AG04450 (cell line): ENCODE measurements around the gene COPS9. TPM values are rescaled to one million over a fixed set of nuclear protein-coding genes. Genes with fewer than 3 reads are reported as not detected.

Experiments used
- CTCF ChIA-PET: fragments of 300-600, 350-600 bp; formaldehyde crosslinking; extraction: SDS; loops from one replicate; lab custom pipeline; 2022; ENCODE audit warnings: antibody characterized with exemption, inconsistent platforms; lab: Charles Lee
- POLR2A ChIA-PET: fragments of 350-600 bp; formaldehyde crosslinking; extraction: SDS; loops from one replicate; lab custom pipeline; 2021; ENCODE audit warnings: antibody characterized with exemption, inconsistent platforms; lab: Yijun Ruan, JAX
- DNase-seq: peaks from one replicate; pipeline ENCODE4 v3.0.0-alpha.2; 2011; ENCODE audit warnings: low read depth, low spot score
- H3K27ac ChIP-seq: one replicate; pipeline ENCODE4 v1.5.1; 2012; ENCODE audit warnings: low read depth, low read length, control low read depth
- H3K27me3 ChIP-seq: one replicate; pipeline ENCODE4 v1.6.0; 2012; ENCODE audit warnings: low read length; ENCODE audit not compliant: control insufficient read depth, insufficient read depth
- H3K4me3 ChIP-seq: 2 replicates; pipeline ENCODE4 v1.5.1; 2011; ENCODE audit warnings: mild to moderate bottlenecking, low read depth, low read length, control low read depth
- H3K9me3 ChIP-seq: 2 replicates; pipeline ENCODE4 v1.5.1; 2012; ENCODE audit warnings: low read length; ENCODE audit not compliant: control insufficient read depth, insufficient read depth
- CTCF ChIP-seq: IDR thresholded peaks from 2 replicates; pipeline ENCODE4 v1.5.1; 2011; ENCODE audit warnings: low read depth, low read length, control low read depth, inconsistent platforms
- polyA plus RNA-seq: library from polyadenylated mRNA; depleted of rRNA; stranded (reverse); fragments of >200 nt; gene quantifications from 2 replicates; pipeline ENCODE4 v1.2.3, GENCODE V29; 2011

COPS9 gene
- polyA plus RNA-seq, 1 experiment, result 360 TPM

DNA sequence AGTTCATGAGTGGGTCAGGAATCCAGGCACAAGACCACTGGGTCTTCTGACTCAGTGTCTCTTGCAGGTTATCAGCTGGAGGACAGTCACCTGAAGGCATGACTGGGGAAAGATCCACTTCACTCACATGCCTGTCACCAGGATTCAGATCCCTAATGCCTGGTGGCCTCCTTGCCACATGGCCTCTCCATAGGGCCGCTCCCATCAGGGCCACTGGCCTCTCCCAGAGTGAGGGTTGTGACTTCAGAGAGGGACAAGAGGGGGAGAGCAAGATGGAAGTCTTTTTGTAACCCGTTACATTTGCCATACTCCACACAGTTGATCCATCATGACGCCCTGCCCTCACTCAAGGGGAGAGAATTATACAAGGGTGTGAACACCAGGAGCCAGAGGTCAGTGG is 17.3 kb upstream of the COPS9 start:
- ChIA-PET POLR2A (no interaction called here), CTCF (interaction anchor here (1.0 to 2.1 kb wide), 2 partner anchors 10 to 92 kb away, joined by 3 to 8 read pairs; no protein-coding TSS in a partner anchor)
- H3K4me3 ChIP-seq, result no peak overlapping the region
- no peaks in the 10 kb centered on the region; the same call in none of the 2 replicates for H3K9me3 ChIP-seq
- TF ChIP-seq CTCF, result no peak
- peaks cover 12% of the 10 kb centered on the region for H3K27me3 ChIP-seq
- no peak overlapping the region for H3K27ac ChIP-seq
- DNase-seq, result no peak

- ChIA-PET POLR2A (no interaction called here), CTCF (interaction anchor here (1.2 to 2.1 kb wide), 2 partner anchors 8 to 91 kb away, joined by 4 to 8 read pairs; no protein-coding TSS in a partner anchor)
- Histone ChIP-seq H3K27me3 (peaks cover 12% of the 10 kb centered on the region), H3K27ac (no peak overlapping the region), H3K4me3 (no peak overlapping the region), H3K9me3 (peaks cover 6% of the 10 kb centered on the region)
- no peak for TF ChIP-seq CTCF
- no peak for DNase-seq
These were observed 15.4 kb upstream of the COPS9 start for GRCh38 chr2:240151477-240152031.

DNA sequence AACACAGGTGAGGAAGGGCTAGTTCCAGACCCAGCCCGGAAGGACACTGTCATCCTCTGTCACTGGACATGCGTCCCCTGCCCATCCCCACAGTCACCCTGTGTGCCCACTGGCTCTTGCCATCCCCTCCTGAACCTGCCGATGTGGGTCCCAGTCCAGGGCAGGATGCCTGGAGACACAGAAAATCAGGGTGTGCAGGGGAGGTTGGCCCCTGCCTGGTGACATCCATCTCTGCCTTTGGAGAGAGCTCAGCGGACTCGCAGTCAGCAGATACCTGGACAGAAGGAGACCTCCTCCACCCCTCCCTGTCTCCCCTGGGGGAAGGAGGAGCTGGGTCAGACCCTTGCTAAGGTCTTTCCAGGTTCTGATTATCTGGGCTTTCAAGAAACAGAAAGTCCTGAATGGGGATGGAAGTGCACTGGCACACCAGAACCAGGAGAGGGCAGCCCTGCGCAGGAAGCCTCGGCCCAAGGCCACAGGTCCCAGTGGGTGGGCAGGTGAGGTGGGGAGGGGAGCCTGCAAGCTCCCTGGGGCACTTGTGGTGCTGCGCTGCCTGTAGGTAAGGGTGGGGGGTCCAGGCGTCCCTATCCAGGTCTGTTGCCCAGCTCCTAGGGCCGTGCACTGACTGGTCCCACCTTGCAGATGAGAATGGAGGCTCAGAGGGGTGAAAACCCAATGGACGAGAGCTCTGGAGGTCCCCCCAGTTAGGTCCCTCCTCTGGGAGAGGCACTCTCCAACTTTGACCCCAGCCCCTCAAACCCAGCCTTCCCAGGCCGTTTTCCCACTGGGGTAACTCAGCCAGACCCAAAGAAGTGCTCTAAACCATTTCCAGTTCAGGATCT is 14.1 kb upstream of the COPS9 start:
- ChIA-PET POLR2A (no interaction called here), CTCF (interaction anchor here (1.0 to 1.8 kb wide), 6 partner anchors 8 to 347 kb away, joined by 3 to 7 read pairs (median 4); partner anchors contain the start of gene OTOS)
- DNase-seq, result no peak

GRCh38 chr2:240147911-240148587 is 11.9 kb upstream of the COPS9 start:
- ChIA-PET POLR2A (no interaction called here), CTCF (no interaction called here)
- no peak for DNase-seq

More for the DNA sequence above, 14.1 kb upstream of the COPS9 start:
- no peak overlapping the region for H3K27ac ChIP-seq
- H3K4me3 ChIP-seq, result no peak overlapping the region
- peaks cover 14% of the 10 kb centered on the region for H3K27me3 ChIP-seq
- TF ChIP-seq CTCF, result peak; percentile 85
- H3K9me3 ChIP-seq, result peaks cover 6% of the 10 kb centered on the region

More at GRCh38 chr2:240147911-240148587, 11.9 kb upstream of the COPS9 start:
- no peak for TF ChIP-seq CTCF
- Histone ChIP-seq H3K4me3 (no peak overlapping the region), H3K9me3 (peaks cover 6% of the 10 kb centered on the region), H3K27ac (no peak overlapping the region), H3K27me3 (peaks cover 12% of the 10 kb centered on the region)
